HG03025 (cell line): ENCODE data around the gene NEK7.

Experiments
- ATAC-seq: cut with Tn5 transposase; IDR thresholded peaks from one replicate; pipeline ENCODE4 v1.9.1; 2021; ENCODE audit warnings: mild to moderate bottlenecking, moderate library complexity; ENCODE audit not compliant: unreplicated experiment, low FRiP score

Gene NEK7

DNA sequence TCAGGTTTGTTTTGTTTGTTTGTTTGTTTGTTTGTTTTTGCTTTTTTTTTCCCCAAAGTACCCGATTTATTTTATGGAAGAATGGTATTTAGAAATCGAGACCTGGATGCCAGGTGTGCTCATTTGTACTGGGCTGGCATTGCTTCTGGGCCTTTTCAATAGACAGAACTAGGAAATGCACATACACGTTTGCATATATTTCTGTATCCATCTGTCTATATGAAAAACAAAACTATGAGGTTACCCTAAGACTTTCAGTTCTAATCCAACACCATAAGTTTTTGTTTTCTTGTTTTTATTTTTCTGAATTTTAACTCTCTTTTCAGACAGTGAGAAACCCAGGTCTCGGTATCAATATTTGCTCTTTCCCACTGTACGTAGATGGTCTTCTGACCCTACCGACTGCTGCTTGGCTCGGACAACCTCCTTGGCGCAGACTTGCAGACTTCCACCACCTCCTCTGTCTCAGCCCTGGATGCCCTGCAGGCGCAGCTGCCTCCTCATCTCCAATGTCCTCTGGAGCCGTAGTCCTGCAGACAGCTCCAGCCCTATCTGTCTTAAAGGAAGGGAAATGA lies 171.7 kb downstream of the NEK7 start:
- no peak for ATAC-seq

DNA sequence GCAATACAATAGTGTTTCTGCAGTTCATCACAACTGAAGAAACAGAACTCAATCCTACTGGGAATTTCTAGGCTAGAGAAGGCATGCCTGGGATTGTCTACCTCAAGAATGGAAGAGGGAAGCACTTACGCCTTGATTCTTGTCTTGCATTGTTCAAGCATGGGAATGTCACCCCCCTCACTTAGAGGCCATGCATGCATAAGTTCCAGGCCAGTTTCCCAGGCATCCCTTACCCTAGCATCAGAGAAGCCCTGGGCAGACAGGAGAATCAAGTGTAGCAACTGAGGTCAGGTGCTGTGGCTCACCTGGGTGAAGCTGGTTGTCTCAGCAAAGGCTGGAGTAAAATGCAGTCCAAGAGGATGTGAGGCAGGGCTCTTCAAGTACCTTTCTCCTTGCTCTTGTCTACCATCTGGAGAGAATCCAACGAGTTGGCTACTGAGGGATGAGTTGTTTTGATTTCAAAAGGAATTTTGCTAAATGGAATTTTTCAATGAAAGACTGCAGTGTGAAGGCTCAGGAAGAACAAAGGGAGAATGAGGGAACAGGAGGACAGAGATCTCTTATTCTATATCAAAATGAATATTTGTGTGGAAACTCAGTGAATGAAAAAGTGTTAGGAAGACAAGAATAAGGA lies 174.3 kb downstream of the NEK7 start:
- no peak for ATAC-seq

DNA sequence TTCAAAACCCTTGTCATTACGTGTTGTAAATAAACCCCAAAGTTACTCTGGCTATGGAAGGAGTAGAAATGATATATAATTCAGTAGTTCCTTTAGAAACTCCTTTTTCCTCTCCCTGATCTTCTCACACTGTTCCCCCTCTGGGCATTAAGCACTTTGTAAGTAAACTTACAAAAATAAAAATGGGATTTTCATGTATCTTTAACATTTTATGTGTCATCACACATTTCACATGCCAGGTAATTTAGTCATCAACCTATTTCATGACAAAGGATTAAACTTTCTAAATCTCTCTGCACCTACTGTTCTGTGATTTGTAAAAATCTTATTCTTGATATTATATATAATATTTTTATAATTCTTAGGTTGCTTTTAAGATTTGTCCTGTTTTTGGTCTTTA lies 176.9 kb downstream of the NEK7 start:
- ATAC-seq, result no peak

DNA sequence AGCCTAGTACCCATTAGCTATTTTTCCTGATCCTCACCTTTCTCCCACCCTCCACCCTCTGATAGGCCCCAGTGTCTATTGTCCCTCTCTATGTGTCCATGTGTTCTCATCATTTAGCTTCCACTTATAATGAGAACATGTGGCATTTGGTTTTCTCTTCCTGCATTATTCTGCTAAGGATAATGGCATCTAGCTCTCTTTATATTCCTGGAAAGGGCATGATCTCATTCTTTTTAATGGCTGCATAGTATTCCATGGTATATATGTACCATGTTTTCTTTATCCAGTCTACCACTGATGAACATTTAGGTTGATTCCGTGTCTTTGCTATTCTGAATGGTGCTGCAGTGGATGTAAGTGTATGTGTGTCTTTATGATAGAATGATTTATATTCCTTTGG lies 178.9 kb downstream of the NEK7 start:
- ATAC-seq, result no peak

DNA sequence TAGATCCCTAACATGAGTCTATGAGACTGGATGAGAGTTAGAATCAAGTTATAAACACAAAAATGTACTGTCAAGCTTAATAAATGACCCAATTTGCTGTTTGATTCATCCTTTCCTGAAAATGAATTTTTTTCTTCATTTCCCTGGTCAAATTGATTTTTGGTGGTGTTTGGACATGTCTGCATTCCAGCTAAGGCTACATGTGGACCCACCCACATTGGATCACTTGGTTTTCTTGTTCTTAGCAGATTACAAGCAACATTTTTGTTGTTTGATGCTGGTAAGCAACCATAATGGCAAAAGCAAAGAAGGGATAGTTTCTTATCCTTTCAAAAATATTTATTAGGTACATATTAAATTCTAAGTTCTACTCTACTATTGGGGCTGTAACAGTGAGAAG lies 181.1 kb downstream of the NEK7 start:
- no peak for ATAC-seq

DNA sequence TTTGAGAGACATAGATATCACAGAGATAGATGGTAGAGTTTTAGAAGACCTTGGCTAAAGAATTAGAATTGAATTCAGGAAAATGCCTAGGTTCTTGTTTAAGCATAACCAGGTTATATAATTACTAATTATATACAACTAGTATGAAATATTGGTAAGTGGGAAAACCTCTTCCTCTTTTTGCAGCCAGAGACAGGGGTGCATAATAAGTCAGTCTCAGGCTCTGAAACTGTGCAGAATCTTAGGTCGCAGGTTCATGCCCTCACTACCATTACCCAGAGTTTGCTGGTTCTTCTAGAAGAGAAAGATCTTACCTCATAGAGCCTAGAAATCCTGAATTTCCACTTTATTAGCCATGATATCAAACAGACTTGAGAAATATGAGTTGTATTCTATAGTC lies 183.3 kb downstream of the NEK7 start:
- ATAC-seq, result no peak

DNA sequence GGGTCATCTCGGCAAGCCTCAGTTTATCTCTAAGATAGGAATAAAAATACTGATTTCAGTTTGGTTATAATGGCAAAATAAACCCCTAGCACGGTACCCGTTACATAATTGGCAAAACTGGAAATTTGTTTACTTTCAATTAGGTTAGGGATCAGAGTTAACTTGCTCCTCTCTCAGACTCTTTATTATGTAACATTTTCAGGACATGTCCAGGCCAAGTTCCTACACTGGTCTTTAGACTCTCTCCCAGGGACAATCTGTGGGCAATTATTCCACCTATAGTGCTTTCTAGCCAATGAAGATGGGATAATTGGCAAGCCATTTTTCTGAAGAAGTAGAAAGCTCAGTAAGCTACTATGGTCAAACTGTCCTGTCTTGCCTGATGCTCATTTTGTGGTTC lies 189.4 kb downstream of the NEK7 start:
- ATAC-seq, result no peak

DNA sequence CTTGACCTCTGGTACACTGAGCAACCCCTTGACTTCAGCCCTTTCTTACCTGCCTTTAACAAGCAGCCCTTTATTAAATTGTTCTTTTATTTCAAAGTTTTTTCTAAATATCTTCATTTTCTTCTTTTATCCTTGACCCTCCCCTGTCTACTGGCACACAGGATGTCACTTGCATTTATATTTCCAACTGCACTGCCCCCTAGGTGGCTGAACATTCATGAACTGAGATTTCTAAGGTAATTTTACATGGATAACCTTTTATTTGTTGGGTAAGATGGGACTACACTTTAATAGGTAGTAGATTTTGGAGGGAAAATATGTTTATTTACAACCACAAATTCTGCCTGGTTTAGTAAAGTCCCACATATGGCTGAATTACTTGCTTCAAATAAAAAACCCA lies 193.7 kb downstream of the NEK7 start:
- ATAC-seq, result no peak

DNA sequence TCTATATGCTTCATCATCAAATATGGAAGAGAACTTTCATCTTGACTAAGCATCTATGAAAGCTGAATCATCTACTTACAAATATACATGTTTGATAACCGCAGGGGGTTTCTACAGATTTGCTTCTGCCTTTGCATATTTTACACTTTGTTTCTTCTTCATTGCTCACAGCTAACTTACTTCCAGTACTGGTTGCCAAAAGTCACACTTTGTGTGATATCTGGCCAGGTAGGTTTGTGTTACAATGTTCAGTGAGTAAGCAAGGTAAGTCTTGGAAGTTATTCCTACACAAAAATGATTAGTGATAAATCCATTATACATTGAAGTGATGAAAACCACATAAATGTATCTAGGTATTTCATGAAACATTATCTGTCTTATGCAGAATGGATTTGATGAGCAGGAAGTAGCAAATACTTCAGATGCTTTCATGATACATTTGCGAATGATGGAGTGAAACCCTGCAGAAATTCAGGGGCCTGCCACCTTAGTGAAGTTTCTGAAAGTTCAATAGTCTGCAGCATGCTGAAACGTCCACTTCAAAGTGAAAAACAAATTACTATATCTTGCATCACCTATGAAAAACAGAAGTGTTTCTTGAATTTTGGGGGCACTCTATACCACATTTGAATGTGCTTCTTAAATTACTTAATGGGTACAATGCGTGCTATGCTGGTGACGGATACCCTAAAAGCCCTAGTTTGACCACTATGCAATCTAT lies 196.3 kb downstream of the NEK7 start:
- peak; percentile 74 for ATAC-seq

DNA sequence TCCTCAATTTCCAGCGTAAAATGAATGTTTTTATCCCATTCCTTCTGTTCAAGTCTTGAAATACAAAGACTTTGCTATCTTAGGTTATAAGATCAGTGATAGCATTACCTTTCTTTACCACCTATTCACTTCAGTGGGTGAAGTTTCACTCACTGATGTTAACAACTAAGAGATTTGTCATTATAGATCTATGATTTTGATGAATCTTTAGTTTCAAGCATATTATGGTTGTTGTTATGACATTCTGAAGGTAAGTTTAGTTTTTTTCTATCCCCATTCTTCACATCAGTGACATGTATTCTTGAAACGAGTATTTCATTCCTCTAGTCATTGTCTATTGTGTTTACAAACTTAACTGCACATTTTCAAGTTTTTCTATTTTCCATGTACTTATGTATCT lies 201.1 kb downstream of the NEK7 start:
- ATAC-seq, result no peak

DNA sequence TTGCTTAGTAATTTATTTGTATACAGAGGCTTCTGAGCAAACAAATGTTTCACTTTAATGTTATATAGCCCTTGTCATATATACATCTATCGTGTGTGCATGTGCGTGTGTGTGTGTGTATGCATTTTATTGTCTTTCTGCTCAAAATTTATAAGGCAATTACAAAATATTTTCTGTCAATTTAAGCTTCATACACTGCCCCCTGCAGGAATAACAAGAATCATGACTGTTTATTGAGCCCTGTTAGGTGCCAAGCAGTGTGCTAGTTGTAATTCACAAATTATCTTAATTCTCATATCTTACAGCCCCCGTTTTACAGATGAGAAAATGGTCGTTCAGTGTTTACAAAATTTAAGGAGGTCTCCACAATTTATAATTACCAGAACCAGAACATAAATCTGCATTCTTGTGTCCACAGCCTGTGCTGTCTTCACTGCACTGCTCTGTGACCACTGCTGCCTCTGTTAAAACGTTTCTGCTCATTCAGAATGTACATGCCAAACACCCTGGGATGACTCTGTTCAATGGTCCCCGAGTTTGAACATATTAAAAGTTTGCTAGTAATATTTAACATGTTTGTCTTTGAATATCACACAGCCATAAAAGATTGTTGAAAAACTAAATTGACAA lies 202.3 kb downstream of the NEK7 start:
- no peak for ATAC-seq

DNA sequence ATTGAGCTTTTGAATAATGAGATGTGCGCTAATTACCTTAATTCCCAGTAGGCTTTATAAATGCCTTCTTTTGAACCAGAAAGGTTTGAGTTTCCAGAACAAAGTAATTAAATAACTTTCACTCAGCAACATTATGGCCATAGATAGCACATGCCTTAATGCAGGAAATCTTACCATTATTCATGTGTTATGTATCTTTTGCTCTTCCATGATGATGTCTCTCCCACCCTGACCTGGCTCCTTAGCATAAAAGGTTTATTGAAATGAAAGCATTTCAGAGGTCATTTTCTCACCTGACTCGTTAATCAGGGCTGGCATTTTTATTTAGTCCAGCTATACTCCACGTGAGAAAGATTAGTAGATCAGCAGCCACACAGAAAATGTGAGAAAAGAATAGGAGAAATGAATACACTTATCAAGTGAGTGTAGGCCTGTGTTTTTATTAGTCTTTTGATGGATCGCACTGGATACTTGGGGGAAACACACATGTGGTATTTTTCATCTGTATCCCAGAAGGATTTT lies 203.5 kb downstream of the NEK7 start:
- ATAC-seq, result no peak

DNA sequence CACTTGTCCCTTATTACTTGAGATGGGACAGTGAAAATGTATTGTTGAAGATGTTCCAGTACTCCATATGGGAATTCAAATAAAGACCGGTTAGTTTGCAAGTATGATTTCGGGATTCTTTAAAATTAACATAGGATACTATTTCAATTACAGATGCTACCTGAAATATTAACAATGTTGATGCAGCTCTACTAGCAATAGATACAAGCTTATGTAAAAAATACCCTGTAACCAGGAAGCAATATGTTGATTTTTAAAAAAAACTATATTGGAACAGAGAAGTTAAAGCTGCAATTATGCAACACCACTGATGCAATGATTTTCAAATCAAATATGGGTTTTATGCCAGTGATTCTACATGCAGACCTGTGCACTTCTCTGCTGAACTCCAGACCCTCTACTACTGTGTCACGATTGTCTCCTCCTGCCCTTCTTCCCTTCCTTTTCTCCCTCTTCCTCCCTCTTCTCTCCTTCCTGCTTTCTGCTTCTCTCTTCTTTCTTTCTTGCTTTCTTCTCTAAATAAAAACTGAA lies 204.5 kb downstream of the NEK7 start:
- no peak for ATAC-seq

DNA sequence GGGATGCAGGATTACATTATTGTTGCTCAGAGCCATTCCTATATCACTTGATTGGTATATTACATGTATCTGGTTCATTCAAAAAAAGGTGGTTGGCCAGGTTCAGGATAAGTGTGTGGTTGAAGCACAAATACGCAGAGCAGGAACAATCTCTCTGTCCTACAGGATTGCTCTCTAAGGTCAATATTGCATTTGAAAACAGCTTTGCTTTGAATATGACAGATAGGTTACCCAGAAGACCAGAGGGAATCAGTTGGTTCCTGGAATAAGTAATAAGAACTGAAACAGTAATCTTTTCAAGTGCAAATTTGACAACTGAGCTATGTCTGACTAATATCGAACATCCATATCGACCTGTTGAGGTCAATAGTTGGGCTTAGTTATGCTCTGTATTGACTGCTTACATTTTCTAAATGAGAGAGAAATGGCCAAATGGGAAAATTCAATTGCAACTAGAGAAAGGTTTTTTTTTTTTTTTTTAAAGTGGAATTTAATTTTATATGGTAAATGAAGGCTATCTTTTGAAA lies 206.9 kb downstream of the NEK7 start:
- ATAC-seq, result peak; percentile 77

DNA sequence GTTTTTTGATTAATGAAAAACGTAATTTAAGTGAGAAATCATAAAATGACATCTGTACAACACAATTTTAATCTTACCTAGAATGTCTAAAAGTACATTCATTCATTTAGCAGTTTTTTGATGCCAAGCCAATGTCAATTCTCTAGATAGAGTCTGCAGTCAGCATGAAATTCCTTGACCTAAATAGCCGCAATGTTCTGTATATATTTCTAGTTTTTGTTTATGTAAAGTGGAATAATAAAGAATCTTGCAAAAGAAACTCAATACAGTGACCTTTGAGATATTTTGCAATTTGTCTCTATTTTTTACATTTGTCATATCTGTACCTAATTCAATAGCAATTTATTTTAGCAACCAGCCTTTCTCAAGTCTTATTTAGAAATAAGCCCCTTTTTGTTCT lies 207.7 kb downstream of the NEK7 start:
- ATAC-seq, result no peak

DNA sequence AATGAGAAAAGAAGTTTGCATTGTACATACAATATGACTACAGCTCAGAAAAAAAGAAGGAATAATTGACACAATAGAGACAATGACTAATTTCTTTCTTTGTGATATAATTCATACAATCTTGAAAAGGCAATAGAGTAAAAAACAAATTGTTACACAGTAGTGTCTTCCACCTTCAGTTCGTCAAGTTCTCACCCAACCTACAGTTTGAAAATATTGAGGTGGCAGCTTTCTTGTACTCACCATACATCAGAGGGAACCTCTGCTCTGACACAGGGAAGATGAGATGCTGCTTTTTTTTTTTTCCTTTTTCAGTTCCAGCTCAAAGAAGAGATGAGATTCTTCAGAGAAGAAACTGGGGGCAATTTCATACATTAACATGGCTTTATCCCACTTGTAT lies 210.5 kb downstream of the NEK7 start:
- no peak for ATAC-seq

DNA sequence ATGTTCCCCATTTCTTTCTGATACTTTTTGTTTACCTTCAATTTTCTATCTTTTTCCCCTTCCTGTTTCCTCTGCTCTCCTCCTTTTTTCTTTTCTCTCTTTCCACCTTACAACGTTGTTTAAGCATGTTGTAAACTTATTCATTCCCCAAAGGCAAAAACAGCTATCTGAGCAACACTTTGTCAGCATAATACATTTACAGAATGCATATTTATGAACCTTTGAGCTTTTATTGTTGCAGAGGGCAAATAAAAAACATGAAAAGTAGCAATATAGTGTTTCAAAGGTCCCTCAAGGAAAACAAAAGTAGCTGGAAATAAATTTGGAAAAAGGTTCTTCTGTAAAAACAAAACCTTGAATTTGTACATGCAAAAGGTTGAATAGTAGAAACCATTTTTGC lies 214.2 kb downstream of the NEK7 start:
- no peak for ATAC-seq
